Activated CD8-positive, alpha-beta memory T cell treated with anti-CD3 and anti-CD28 coated beads, Interleukin-2, amount 10 ng/mL, durations not matched to agents 7 days and 5 days (primary cell): ENCODE results near the gene TPSAB1. TPM values are rescaled to one million over a fixed set of nuclear protein-coding genes. Genes with fewer than 3 reads are reported as not detected.
"Not testable (repeated sequence)": the region's sequence is repeated elsewhere in the genome, so short reads cannot be mapped to it uniquely, and the experiment has no call there.

ENCODE experiments used
- ATAC-seq: fragments of 150-1000 bp; cut with Tn5 transposase; one replicate; pipeline ENCODE4 v1.10.0; 2021; ENCODE audit warnings: moderate library complexity
- CTCF ChIA-PET: fragments of 350-600 bp; sonication (Branson Sonifier 250); formaldehyde crosslinking; loops from one replicate; lab custom pipeline; 2021; ENCODE audit warnings: antibody characterized with exemption; lab: Charles Lee
- DNase-seq: peaks from one replicate; pipeline ENCODE4 v3.0.0-alpha.2; 2020
- H3K27ac Mint-ChIP-seq: one replicate; pipeline ENCODE4 v1.8.0; 2021; ENCODE audit warnings: mild to moderate bottlenecking, mixed read lengths
- H3K27me3 Mint-ChIP-seq: one replicate; pipeline ENCODE4 v1.8.0; 2021; ENCODE audit warnings: mixed read lengths
- H3K36me3 Mint-ChIP-seq: one replicate; pipeline ENCODE4 v1.8.0; 2021; ENCODE audit warnings: mild to moderate bottlenecking, mixed read lengths
- H3K4me1 Mint-ChIP-seq: one replicate; pipeline ENCODE4 v1.8.0; 2021; ENCODE audit warnings: mixed read lengths
- H3K4me3 Mint-ChIP-seq: one replicate; pipeline ENCODE4 v1.8.0; 2021; ENCODE audit warnings: mild to moderate bottlenecking, moderate library complexity, mixed read lengths
- H3K9me3 Mint-ChIP-seq: one replicate; pipeline ENCODE4 v1.8.0; 2022; ENCODE audit warnings: low read depth, mixed read lengths
- total RNA-seq, 2 experiments: library from RNA; stranded (reverse); gene quantifications; one replicate each; pipeline ENCODE4 v1.2.3, GENCODE V29; 2021

TPSAB1 gene
- total RNA-seq, 2 experiments from 2014 or later = not detected

GRCh38 chr16:1256296-1256873 is 15.9 kb downstream of the TPSAB1 start:
- DNase-seq, H3K9me3 Mint-ChIP-seq, H3K27ac Mint-ChIP-seq, CTCF ChIA-PET, H3K4me1 Mint-ChIP-seq, H3K4me3 Mint-ChIP-seq, ATAC-seq, H3K36me3 Mint-ChIP-seq: not testable (repeated sequence)
- peaks cover 10% of the 10 kb centered on the region for H3K27me3 Mint-ChIP-seq

- Mint-ChIP-seq H3K4me3 (no peak overlapping the region), H3K4me1 (peaks cover 2% of the 10 kb centered on the region), H3K36me3 (no peaks in the 10 kb centered on the region), H3K27ac (no peak overlapping the region), H3K9me3 (no peaks in the 10 kb centered on the region), H3K27me3 (peaks cover 14% of the 10 kb centered on the region)
- DNase-seq = no peak
- CTCF ChIA-PET = no interaction called here
- ATAC-seq = no peak
These were observed 16.4 kb downstream of the TPSAB1 start for GRCh38 chr16:1256874-1257322.

- DNase-seq (no peak), ATAC-seq (no peak)
- Mint-ChIP-seq H3K36me3 (no peaks in the 10 kb centered on the region), H3K4me1 (peaks cover 2% of the 10 kb centered on the region), H3K27me3 (peaks cover 18% of the 10 kb centered on the region), H3K4me3 (no peak overlapping the region), H3K27ac (no peak overlapping the region), H3K9me3 (no peaks in the 10 kb centered on the region)
- CTCF ChIA-PET = no interaction called here
These were observed 17.2 kb downstream of the TPSAB1 start for GRCh38 chr16:1257561-1258224.

DNA sequence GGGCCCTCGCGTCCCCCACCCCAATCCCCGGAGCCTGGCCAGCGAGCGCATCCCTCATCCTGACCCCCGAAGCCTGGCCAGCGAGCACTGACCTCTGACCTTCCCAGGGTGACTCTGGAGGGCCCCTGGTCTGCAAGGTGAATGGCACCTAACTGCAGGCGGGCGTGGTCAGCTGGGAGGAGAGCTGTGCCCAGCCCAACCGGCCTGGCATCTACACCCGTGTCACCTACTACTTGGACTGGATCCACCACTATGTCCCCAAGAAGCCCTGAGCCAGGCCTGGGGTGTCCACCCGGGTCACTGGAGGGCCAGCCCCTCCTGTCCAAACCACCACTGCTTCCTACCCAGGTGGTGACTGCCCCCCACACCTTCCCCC is 17.7 kb downstream of the TPSAB1 start:
- CTCF ChIA-PET = no interaction called here
- no peak overlapping the region for H3K27ac Mint-ChIP-seq
- H3K27me3 Mint-ChIP-seq = peaks cover 18% of the 10 kb centered on the region
- no peak for DNase-seq
- no peaks in the 10 kb centered on the region for H3K9me3 Mint-ChIP-seq
- H3K4me3 Mint-ChIP-seq = no peak overlapping the region
- H3K4me1 Mint-ChIP-seq = peaks cover 2% of the 10 kb centered on the region
- H3K36me3 Mint-ChIP-seq = no peaks in the 10 kb centered on the region
- no peak for ATAC-seq

DNA sequence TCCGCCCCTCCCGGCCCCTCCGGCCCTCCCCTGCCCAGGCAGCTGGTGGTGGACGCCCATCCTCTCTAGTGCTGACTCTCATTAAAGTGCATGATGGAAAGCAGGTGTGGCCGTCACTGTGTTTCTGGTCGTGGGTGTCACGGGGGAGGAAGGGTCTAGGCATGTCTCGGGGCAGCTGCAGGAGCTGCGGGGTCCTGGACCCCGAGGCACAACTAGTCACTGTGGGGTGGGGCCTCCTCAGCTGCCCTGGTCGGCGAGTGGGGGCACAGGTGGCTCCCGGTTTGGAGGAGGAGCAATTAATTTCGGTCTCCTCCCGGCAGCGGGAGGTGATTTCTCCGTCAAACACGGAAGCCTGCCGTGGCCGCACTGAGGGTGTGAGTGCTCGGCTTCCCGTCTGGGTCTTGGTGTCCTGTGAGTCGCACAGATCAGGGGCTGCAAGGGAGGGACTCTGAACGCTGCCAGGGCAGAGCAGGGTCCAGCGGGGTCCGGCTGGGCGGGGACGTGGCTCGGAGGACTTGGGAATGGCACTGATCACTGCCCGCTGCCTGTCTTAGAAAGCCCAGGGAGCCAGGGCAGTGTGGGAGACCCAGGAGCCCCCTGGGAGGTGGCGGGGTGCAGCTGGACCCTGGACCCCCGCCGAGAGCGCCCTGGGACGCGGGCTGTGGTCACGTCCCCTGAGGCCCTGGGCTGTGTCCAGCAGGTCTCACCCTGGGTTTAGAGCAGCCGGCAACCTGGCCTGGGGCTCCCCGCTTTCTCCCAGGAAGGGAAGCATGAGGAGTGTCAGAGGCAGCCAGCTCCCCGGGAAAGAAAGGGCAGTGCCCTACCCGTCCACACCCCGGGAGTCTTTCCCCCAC is 18.6 kb downstream of the TPSAB1 start:
- H3K4me3 Mint-ChIP-seq = no peak overlapping the region
- peaks cover 18% of the 10 kb centered on the region for H3K27me3 Mint-ChIP-seq
- no peak for ATAC-seq

GRCh38 chr16:1259760-1260068 is 19.2 kb downstream of the TPSAB1 start:
- ATAC-seq (no peak), DNase-seq (no peak)
- CTCF ChIA-PET = no interaction called here
- H3K27me3 Mint-ChIP-seq = peaks cover 18% of the 10 kb centered on the region
- H3K27ac Mint-ChIP-seq = no peak overlapping the region
- peaks cover 6% of the 10 kb centered on the region for H3K9me3 Mint-ChIP-seq
- H3K36me3 Mint-ChIP-seq = peaks cover 3% of the 10 kb centered on the region
- peaks cover 2% of the 10 kb centered on the region for H3K4me1 Mint-ChIP-seq
- H3K4me3 Mint-ChIP-seq = no peak overlapping the region

More for the DNA sequence above, 18.6 kb downstream of the TPSAB1 start:
- CTCF ChIA-PET = no interaction called here
- no peak for DNase-seq
- Mint-ChIP-seq H3K9me3 (no peaks in the 10 kb centered on the region), H3K27ac (no peak overlapping the region), H3K4me1 (peaks cover 2% of the 10 kb centered on the region), H3K36me3 (no peaks in the 10 kb centered on the region)

GRCh38 chr16:1260101-1260680 is 19.7 kb downstream of the TPSAB1 start:
- Mint-ChIP-seq H3K4me1 (peaks cover 2% of the 10 kb centered on the region), H3K4me3 (no peak overlapping the region), H3K27ac (no peak overlapping the region), H3K9me3 (peaks cover 9% of the 10 kb centered on the region), H3K27me3 (peaks cover 18% of the 10 kb centered on the region), H3K36me3 (peaks cover 3% of the 10 kb centered on the region)
- ATAC-seq = no peak
- DNase-seq = no peak
- CTCF ChIA-PET = no interaction called here

- ATAC-seq (no peak), DNase-seq (no peak)
- CTCF ChIA-PET = no interaction called here
- Mint-ChIP-seq H3K27me3 (peaks cover 18% of the 10 kb centered on the region), H3K9me3 (peaks cover 9% of the 10 kb centered on the region), H3K4me1 (peaks cover 2% of the 10 kb centered on the region), H3K36me3 (peaks cover 3% of the 10 kb centered on the region), H3K27ac (no peak overlapping the region), H3K4me3 (no peak overlapping the region)
These were observed 20.8 kb downstream of the TPSAB1 start for GRCh38 chr16:1261131-1261892.

DNA sequence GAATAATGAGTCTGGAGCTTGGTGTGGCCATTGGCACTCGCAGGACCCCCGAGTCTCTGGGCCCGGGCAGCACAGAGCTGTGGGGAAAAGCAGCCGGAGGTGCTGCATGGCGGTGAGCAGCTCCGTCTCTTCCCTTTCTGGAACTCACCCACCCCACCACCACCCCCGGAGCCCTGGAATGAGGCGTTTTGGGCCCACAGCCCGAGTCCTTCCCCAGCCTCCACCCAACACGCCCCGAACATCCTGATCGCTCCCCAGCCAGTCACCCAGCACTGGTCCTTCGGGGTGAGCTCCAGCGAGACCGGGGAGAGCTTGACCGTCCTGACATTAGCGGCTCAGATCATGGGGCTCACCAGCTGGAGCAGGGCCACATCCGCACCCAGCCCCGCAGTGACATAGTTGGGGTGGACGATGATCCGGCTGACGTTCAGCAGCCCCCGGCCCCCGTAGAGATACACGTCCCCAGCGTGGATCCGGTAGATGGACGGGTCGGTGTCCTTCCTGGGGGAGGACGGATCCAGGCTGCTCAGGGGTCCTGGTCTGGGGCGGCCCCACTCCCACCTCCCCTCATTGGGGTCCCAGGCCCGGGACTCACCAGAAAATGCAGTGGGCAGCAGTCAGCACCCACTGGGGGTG is 21.8 kb downstream of the TPSAB1 start:
- ATAC-seq = no peak

GRCh38 chr16:1262846-1263221 is 22.3 kb downstream of the TPSAB1 start:
- peaks cover 3% of the 10 kb centered on the region for H3K36me3 Mint-ChIP-seq
- ATAC-seq (no peak), DNase-seq (no peak)
- H3K9me3 Mint-ChIP-seq = peaks cover 9% of the 10 kb centered on the region
- CTCF ChIA-PET = no interaction called here
- no peak overlapping the region for H3K27ac Mint-ChIP-seq
- H3K4me1 Mint-ChIP-seq = peaks cover 2% of the 10 kb centered on the region
- H3K4me3 Mint-ChIP-seq = no peak overlapping the region
- peaks cover 18% of the 10 kb centered on the region for H3K27me3 Mint-ChIP-seq

More for the DNA sequence above, 21.8 kb downstream of the TPSAB1 start:
- Mint-ChIP-seq H3K27me3 (peaks cover 18% of the 10 kb centered on the region), H3K9me3 (peaks cover 9% of the 10 kb centered on the region), H3K36me3 (peaks cover 3% of the 10 kb centered on the region), H3K4me1 (peaks cover 2% of the 10 kb centered on the region), H3K4me3 (no peak overlapping the region), H3K27ac (no peak overlapping the region)
- CTCF ChIA-PET = no interaction called here
- DNase-seq = no peak

DNA sequence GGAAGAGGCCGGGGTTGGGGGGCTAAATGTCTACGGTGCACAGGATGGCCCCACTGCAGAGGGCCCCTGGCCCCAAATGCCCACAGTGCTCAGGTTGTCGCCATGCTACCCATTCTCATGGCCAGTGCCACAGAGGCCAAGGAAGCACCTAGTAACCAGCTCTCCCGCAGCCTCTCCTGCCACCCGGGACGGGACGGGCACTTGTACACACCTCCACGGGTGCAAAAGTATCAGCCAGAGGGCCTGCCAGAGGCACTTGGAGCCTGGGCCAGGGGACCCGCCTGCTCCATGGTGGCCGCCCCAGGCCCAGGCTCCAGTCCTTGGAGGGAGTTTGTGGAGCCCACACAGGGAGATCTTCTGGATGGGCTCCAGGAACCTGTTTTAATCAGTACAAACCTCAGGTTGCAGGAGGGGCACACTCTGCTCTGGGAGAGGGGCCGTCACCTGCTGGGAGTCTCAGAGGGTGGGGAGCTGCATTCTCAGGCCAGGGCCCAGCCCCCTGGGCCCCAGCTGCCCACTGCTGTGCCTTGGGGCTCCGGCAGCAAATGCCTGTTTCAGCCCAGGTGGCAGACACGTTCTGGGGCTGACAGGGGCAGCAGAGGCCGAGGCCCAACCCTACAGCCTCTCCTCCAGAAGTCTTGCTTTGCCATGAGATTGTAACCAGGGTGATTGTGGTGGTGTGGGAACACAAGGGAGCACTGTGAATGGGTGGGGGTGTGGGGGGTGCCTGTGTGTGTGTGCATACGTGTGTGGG is 23.3 kb downstream of the TPSAB1 start:
- Mint-ChIP-seq H3K9me3 (peaks cover 9% of the 10 kb centered on the region), H3K4me1 (peaks cover 2% of the 10 kb centered on the region), H3K36me3 (peaks cover 3% of the 10 kb centered on the region), H3K4me3 (no peak overlapping the region), H3K27me3 (peaks cover 18% of the 10 kb centered on the region), H3K27ac (no peak overlapping the region)
- ATAC-seq = no peak
- CTCF ChIA-PET = no interaction called here
- no peak for DNase-seq

DNA sequence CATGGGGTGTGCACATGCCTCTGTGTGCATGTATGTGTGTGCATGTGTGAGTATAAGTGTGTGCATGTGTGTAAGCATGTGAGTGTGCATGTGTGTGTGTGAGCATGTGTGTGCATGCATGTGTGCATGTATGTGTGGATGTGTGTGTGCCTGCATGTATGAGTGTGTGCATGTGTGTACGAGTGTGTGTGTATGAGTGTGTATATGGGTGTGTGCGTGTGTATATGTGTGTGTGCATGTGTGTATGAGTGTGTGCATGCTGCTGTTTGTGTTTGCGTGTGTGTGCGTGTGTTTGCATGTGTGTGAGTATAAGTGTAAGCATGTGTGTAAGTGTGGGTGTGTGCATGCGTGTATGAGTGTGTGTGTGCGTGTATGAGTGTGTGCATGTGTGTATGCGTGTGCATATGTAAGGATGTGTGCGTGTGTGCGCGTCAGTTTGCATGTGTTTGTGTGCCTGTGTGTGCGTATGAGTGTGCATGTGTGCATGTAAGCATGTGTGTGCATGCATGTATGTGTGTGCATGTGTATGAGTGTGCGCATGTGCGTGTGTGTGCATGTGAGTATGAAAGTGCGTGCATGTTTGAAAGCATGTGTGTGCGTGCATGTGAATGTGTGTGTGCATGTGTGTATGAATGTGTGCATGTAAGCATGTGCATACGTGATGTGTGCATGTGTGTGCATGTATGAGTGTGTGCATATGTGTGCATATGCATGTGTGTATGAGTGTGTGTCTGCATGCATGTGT is 24.0 kb downstream of the TPSAB1 start:
- Mint-ChIP-seq H3K27ac (no peak overlapping the region), H3K4me3 (no peak overlapping the region), H3K36me3 (peaks cover 3% of the 10 kb centered on the region), H3K9me3 (peaks cover 9% of the 10 kb centered on the region), H3K4me1 (no peaks in the 10 kb centered on the region), H3K27me3 (peaks cover 14% of the 10 kb centered on the region)
- no peak for DNase-seq
- ATAC-seq = no peak
- CTCF ChIA-PET = no interaction called here
